IMR-90 (cell line): Measurements from ENCODE around the gene MID1. TPM values are rescaled to one million over a fixed set of nuclear protein-coding genes. Genes with fewer than 3 reads are reported as not detected.

Experiments
- ATAC-seq: fragments of 200-7000 bp; cut with Tn5 transposase; 2 replicates; pipeline ENCODE4 v1.9.1; 2020; ENCODE audit warnings: low read depth, mild to moderate bottlenecking, moderate library complexity
- BruUV-seq: library from RNA; stranded (reverse); fragments of 400-500 nt; replicated peaks from 2 replicates; lab custom pipeline; 2021; lab: Mats Ljungman, UMichigan
- CTCF ChIA-PET: fragments of 300-600 bp; formaldehyde crosslinking; extraction: SDS; loops from one replicate; lab custom pipeline; 2021; ENCODE audit warnings: antibody characterized with exemption; lab: Yijun Ruan, JAX
- POLR2A ChIA-PET: fragments of 300-600 bp; sonication (Branson Sonifier 250); formaldehyde crosslinking; loops from one replicate; lab custom pipeline; 2022; ENCODE audit warnings: antibody characterized with exemption; ENCODE audit not compliant: unreplicated experiment; lab: Charles Lee
- DNase-seq: peaks from one replicate; pipeline ENCODE4 v3.0.0; 2013
- H2AFZ ChIP-seq: replicated peaks from 2 replicates; pipeline ENCODE3; 2013; ENCODE audit warnings: low read length, mild to moderate bottlenecking; ENCODE audit not compliant: poor library complexity
- H2AK5ac ChIP-seq: 2 replicates; pipeline ENCODE4 v1.6.1; 2013; ENCODE audit warnings: low read depth, low read length, inconsistent platforms
- H2AK9ac ChIP-seq: replicated peaks from 2 replicates; pipeline ENCODE3; 2013; ENCODE audit warnings: mild to moderate bottlenecking, low read depth, low read length, moderate library complexity; ENCODE audit not compliant: poor library complexity
- H2BK120ac ChIP-seq: 2 replicates; pipeline ENCODE4 v1.6.1; 2013; ENCODE audit warnings: low read depth, low read length, inconsistent platforms
- H2BK15ac ChIP-seq: 3 replicates; pipeline ENCODE4 v1.6.1; 2013; ENCODE audit warnings: low read depth, low read length, inconsistent platforms
- H2BK20ac ChIP-seq: 2 replicates; pipeline ENCODE4 v1.6.1; 2013; ENCODE audit warnings: low read depth, mild to moderate bottlenecking, inconsistent platforms, low read length, moderate library complexity
- H2BK5ac ChIP-seq: 2 replicates; pipeline ENCODE4 v1.6.1; 2013; ENCODE audit warnings: mild to moderate bottlenecking, low read depth, low read length, inconsistent platforms; ENCODE audit not compliant: poor library complexity, severe bottlenecking
- H3K14ac ChIP-seq: replicated peaks from 2 replicates; pipeline ENCODE4 v1.6.1; 2013; ENCODE audit warnings: low read depth, low read length, inconsistent platforms
- H3K18ac ChIP-seq: 2 replicates; pipeline ENCODE4 v1.6.1; 2013; ENCODE audit warnings: low read depth, low read length, control low read depth
- H3K23ac ChIP-seq: 2 replicates; pipeline ENCODE4 v1.6.1; 2013; ENCODE audit warnings: low read depth, low read length, inconsistent platforms
- H3K27ac ChIP-seq: 2 replicates; pipeline ENCODE4 v1.5.1; 2013; ENCODE audit warnings: mild to moderate bottlenecking, control low read depth, low read length; ENCODE audit not compliant: insufficient read depth
- H3K27me3 ChIP-seq: 2 replicates; pipeline ENCODE4 v1.6.1; 2013; ENCODE audit warnings: low read length; ENCODE audit not compliant: control insufficient read depth, insufficient read depth
- H3K36me3 ChIP-seq: 2 replicates; pipeline ENCODE4 v1.6.1; 2013; ENCODE audit warnings: low read length, mixed read lengths; ENCODE audit not compliant: control insufficient read depth, insufficient read depth
- H3K4ac ChIP-seq: 2 replicates; pipeline ENCODE4 v1.6.1; 2013; ENCODE audit warnings: low read depth, low read length, inconsistent platforms
- H3K4me1 ChIP-seq: 2 replicates; pipeline ENCODE4 v1.6.1; 2013; ENCODE audit warnings: low read length, mixed read lengths; ENCODE audit not compliant: control insufficient read depth, insufficient read depth
- H3K4me2 ChIP-seq: 2 replicates; pipeline ENCODE4 v1.6.1; 2013; ENCODE audit warnings: low read depth, mild to moderate bottlenecking, control low read depth, low read length, moderate library complexity
- H3K4me3 ChIP-seq: 2 replicates; pipeline ENCODE4 v1.5.1; 2013; ENCODE audit warnings: low read depth, mild to moderate bottlenecking, control low read depth, low read length, moderate library complexity; ENCODE audit not compliant: insufficient read depth
- H3K56ac ChIP-seq: 2 replicates; pipeline ENCODE4 v1.6.1; 2013; ENCODE audit warnings: low read length, inconsistent platforms; ENCODE audit not compliant: insufficient read depth; ENCODE audit errors: extremely low read depth
- H3K79me1 ChIP-seq, 2 experiments: 2 replicates each; pipeline ENCODE4 v1.6.1; 2013; ENCODE audit warnings: low read length in 2 of 2, inconsistent platforms in 1 of 2, low read depth in 1 of 2
- H3K9ac ChIP-seq: 2 replicates; pipeline ENCODE4 v1.6.1; 2013; ENCODE audit warnings: low read depth, low read length, control low read depth
- H3K9me1 ChIP-seq: 2 replicates; pipeline ENCODE4 v1.6.1; 2013; ENCODE audit warnings: low read length, inconsistent platforms; ENCODE audit not compliant: insufficient read depth
- H3K9me3 ChIP-seq: 2 replicates; pipeline ENCODE4 v1.6.1; 2013; ENCODE audit warnings: low read length; ENCODE audit not compliant: control insufficient read depth, insufficient read depth
- H4K20me1 ChIP-seq: 2 replicates; pipeline ENCODE4 v1.6.1; 2013; ENCODE audit warnings: low read length, inconsistent platforms; ENCODE audit not compliant: insufficient read depth
- H4K5ac ChIP-seq: 2 replicates; pipeline ENCODE4 v1.6.1; 2013; ENCODE audit warnings: mild to moderate bottlenecking, low read depth, low read length, control low read depth
- H4K8ac ChIP-seq, 2 experiments: 2 replicates each; pipeline ENCODE4 v1.6.1; 2013; ENCODE audit warnings: low read depth in 2 of 2, low read length in 2 of 2, control low read depth in 1 of 2, inconsistent platforms in 1 of 2
- H4K91ac ChIP-seq: 2 replicates; pipeline ENCODE4 v1.6.1; 2013; ENCODE audit warnings: low read depth, low read length, inconsistent platforms; ENCODE audit not compliant: insufficient read depth
- CHD1 ChIP-seq: IDR thresholded peaks from 2 replicates; pipeline ENCODE4 v1.6.1; 2012; ENCODE audit warnings: low read depth, low read length, improper control_type of control experiment
- CTCF ChIP-seq: conservative IDR thresholded peaks from 2 replicates; pipeline ENCODE4 v1.5.1; 2012; ENCODE audit warnings: mild to moderate bottlenecking, low read depth, low read length, improper control_type of control experiment
- FOS ChIP-seq: fragments of 150-350 bp; IDR thresholded peaks from 2 replicates; pipeline ENCODE4 v1.6.1; 2016; ENCODE audit warnings: low read depth, low read length
- MAZ ChIP-seq: IDR thresholded peaks from 2 replicates; pipeline ENCODE4 v1.6.1; 2012; ENCODE audit warnings: low read depth, mild to moderate bottlenecking, low read length, improper control_type of control experiment, moderate library complexity, borderline replicate concordance
- POLR2A ChIP-seq: IDR thresholded peaks from 2 replicates; pipeline ENCODE4 v1.6.1; 2012; ENCODE audit warnings: mild to moderate bottlenecking, low read depth, low read length
- RAD21 ChIP-seq: IDR thresholded peaks from 2 replicates; pipeline ENCODE4 v1.6.1; 2012; ENCODE audit warnings: low read length, improper control_type of control experiment
- RCOR1 ChIP-seq: IDR thresholded peaks from 2 replicates; pipeline ENCODE4 v1.6.1; 2012; ENCODE audit warnings: mild to moderate bottlenecking, low read length, improper control_type of control experiment; ENCODE audit not compliant: insufficient replicate concordance
- RFX5 ChIP-seq: IDR thresholded peaks from 2 replicates; pipeline ENCODE4 v1.8.0; 2012; ENCODE audit warnings: low read depth, mild to moderate bottlenecking, low read length, moderate library complexity
- SMC3 ChIP-seq: fragments of 150-350 bp; IDR thresholded peaks from 2 replicates; pipeline ENCODE4 v1.6.1; 2016; ENCODE audit warnings: low read depth, mild to moderate bottlenecking, antibody characterized with exemption, low read length, moderate library complexity
- WGBS, 2 experiments: methylation state at CpG; one replicate each; pipeline versions ENCODE4 v1.1.5 to v1.1.7; 2013; ENCODE audit warnings: missing lambda C conversion rate in 2 of 2; ENCODE audit not compliant: insufficient read length in 1 of 2; ENCODE audit errors: extremely low coverage in 2 of 2; 5-methylcytosine and 5-hydroxymethylcytosine counted together
- dilution Hi-C: fragments of 300-500 bp; cut with HindIII; formaldehyde crosslinking; loops from one replicate; pipeline ENCODE4 v1.14.3; 2018; ENCODE audit warnings: low sequenced_read_pairs; ENCODE audit not compliant: unreplicated experiment
- in situ Hi-C: fragments of 300-500 bp; cut with MboI; formaldehyde crosslinking; loops from 3 replicates; pipeline ENCODE4 v1.14.3; 2019; ENCODE audit warnings: low sequenced_read_pairs, inconsistent platforms, mixed read lengths
- intact Hi-C: fragments of 100-400 bp; cut with micrococcal nuclease; formaldehyde crosslinking; loops from 2 replicates; pipeline ENCODE4 v1.10.0; 2022
- polyA plus RNA-seq, 3 experiments: library from polyadenylated mRNA; depleted of rRNA; stranded (reverse); fragments of >200 nt; gene quantifications; 2 replicates each; pipeline ENCODE4 v1.2.3, GENCODE V29; 2012; ENCODE audit warnings: low replicate concordance in 1 of 3
- total RNA-seq: library from RNA; depleted of rRNA; stranded (reverse); fragments of >200 nt; gene quantifications from 2 replicates; pipeline ENCODE4 v1.2.3, GENCODE V29; 2012

MID1 gene
- total and polyA plus RNA-seq, 2 of the 4 experiments (the other 2 are of a cell fraction), result 37.2 to 106 TPM

GRCh38 chrX:10537308-10537707 is 83.1 kb downstream of the MID1 start:
- Histone ChIP-seq H3K14ac (no peak overlapping the region), H2AK9ac (no peak overlapping the region), H2AFZ (no peak overlapping the region), H2BK5ac (no peak overlapping the region), H3K27me3 (no peaks in the 10 kb centered on the region), H4K20me1 (no peaks in the 10 kb centered on the region; the same call in 1 of the 2 replicates), H2BK20ac (no peak overlapping the region), H3K4me2 (no peak overlapping the region), H3K9ac (no peak overlapping the region), H3K4me1 (peaks cover 3% of the 10 kb centered on the region; the same call in 1 of the 2 replicates), H2AK5ac (no peak overlapping the region), H3K79me1 (peaks cover 8% of the 10 kb centered on the region in 2 experiments; a peak in 2 of 4 replicates), H3K27ac (no peak overlapping the region), H3K23ac (no peak overlapping the region), H3K4ac (no peak overlapping the region), H2BK15ac (no peak overlapping the region), H3K4me3 (no peak overlapping the region), H2BK120ac (no peak overlapping the region), H3K9me1 (no peaks in the 10 kb centered on the region), H3K18ac (no peak overlapping the region), H4K5ac (no peak overlapping the region), H4K91ac (no peak overlapping the region), H3K9me3 (no peaks in the 10 kb centered on the region), H4K8ac (no peak overlapping the region), H3K36me3 (no peaks in the 10 kb centered on the region), H3K56ac (no peak overlapping the region)
- intact Hi-C loops, result no loop called here
- in situ Hi-C loops, result no loop called here
- dilution Hi-C loops, result no loop called here
- TF ChIP-seq RAD21 (no peak), RFX5 (no peak), CTCF (no peak), SMC3 (no peak), POLR2A (no peak), MAZ (no peak), RCOR1 (no peak), CHD1 (no peak), FOS (no peak)
- WGBS, 2 experiments, result no CpG with 5 or more reads among the region's 2 CpGs
- CTCF ChIA-PET, result interaction anchor here (0.7 kb wide), 1 partner anchor 614 kb away, joined by 3 read pairs; no protein-coding TSS in a partner anchor
- POLR2A ChIA-PET, result no interaction called here
- DNase-seq, result no peak
- no TSS peak for BruUV-seq
- ATAC-seq, result no peak
